H1 (cell line): ENCODE measurements around the gene DSCAM.

Experiments
- SIX5 ChIP-seq: IDR thresholded peaks from 2 replicates; pipeline ENCODE4 v1.6.1; 2011; ENCODE audit warnings: mild to moderate bottlenecking, low read depth, low read length
- YY1 ChIP-seq: IDR thresholded peaks from 2 replicates; pipeline ENCODE4 v1.6.1; 2011; ENCODE audit warnings: low read depth, mild to moderate bottlenecking, low read length
- TF ChIP-seq, protein P1 (sequence below), 3 experiments: IDR thresholded peaks; 1 replicate in 2 of 3; 2 replicates in 1 of 3; pipeline versions ENCODE4 v1.5.1 to v1.6.1; 2011; ENCODE audit warnings: low read length in 3 of 3, mild to moderate bottlenecking in 3 of 3, inconsistent platforms in 2 of 3, low read depth in 1 of 3, moderate library complexity in 1 of 3; ENCODE audit not compliant: insufficient read depth in 1 of 3; ENCODE audit errors: control extremely low read depth in 1 of 3
- TF ChIP-seq, protein P2 (sequence below): IDR thresholded peaks from 2 replicates; pipeline ENCODE4 v1.6.1; 2012; ENCODE audit warnings: inconsistent platforms

GRCh38 chr21:40564318-40564717 lies 282.6 kb downstream of the DSCAM start:
- TF ChIP-seq, protein P1, sequence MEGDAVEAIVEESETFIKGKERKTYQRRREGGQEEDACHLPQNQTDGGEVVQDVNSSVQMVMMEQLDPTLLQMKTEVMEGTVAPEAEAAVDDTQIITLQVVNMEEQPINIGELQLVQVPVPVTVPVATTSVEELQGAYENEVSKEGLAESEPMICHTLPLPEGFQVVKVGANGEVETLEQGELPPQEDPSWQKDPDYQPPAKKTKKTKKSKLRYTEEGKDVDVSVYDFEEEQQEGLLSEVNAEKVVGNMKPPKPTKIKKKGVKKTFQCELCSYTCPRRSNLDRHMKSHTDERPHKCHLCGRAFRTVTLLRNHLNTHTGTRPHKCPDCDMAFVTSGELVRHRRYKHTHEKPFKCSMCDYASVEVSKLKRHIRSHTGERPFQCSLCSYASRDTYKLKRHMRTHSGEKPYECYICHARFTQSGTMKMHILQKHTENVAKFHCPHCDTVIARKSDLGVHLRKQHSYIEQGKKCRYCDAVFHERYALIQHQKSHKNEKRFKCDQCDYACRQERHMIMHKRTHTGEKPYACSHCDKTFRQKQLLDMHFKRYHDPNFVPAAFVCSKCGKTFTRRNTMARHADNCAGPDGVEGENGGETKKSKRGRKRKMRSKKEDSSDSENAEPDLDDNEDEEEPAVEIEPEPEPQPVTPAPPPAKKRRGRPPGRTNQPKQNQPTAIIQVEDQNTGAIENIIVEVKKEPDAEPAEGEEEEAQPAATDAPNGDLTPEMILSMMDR (IDR thresholded peaks at IDR 0.05; ENCODE audit: control extremely low read depth in 1 of 3, insufficient read depth in 1 of 3, low read depth in 1 of 3, low read length in 3 of 3), result no peak
- no peak for TF ChIP-seq YY1
- TF ChIP-seq SIX5, result no peak
- TF ChIP-seq, protein P2, sequence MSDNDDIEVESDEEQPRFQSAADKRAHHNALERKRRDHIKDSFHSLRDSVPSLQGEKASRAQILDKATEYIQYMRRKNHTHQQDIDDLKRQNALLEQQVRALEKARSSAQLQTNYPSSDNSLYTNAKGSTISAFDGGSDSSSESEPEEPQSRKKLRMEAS, result no peak
